22Rv1 (cell line): ENCODE data around the gene FBXL16.

ENCODE experiments used
- H3K27ac ChIP-seq: fragments of 450-650 bp; 2 replicates; pipeline ENCODE4 v1.5.1; 2017
- ZFX ChIP-seq: fragments of 450-650 bp; IDR thresholded peaks from 2 replicates; pipeline ENCODE4 v1.6.1; 2017; ENCODE audit warnings: antibody characterized with exemption, borderline replicate concordance
- TF ChIP-seq, protein P1 (sequence below): fragments of 450-650 bp; IDR thresholded peaks from 2 replicates; pipeline ENCODE4 v1.5.1; 2017; ENCODE audit warnings: mild to moderate bottlenecking

FBXL16 gene

GRCh38 chr16:654034-654433 is 51.6 kb downstream of the FBXL16 start:
- no peak for TF ChIP-seq ZFX
- TF ChIP-seq, protein P1, sequence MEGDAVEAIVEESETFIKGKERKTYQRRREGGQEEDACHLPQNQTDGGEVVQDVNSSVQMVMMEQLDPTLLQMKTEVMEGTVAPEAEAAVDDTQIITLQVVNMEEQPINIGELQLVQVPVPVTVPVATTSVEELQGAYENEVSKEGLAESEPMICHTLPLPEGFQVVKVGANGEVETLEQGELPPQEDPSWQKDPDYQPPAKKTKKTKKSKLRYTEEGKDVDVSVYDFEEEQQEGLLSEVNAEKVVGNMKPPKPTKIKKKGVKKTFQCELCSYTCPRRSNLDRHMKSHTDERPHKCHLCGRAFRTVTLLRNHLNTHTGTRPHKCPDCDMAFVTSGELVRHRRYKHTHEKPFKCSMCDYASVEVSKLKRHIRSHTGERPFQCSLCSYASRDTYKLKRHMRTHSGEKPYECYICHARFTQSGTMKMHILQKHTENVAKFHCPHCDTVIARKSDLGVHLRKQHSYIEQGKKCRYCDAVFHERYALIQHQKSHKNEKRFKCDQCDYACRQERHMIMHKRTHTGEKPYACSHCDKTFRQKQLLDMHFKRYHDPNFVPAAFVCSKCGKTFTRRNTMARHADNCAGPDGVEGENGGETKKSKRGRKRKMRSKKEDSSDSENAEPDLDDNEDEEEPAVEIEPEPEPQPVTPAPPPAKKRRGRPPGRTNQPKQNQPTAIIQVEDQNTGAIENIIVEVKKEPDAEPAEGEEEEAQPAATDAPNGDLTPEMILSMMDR: no peak
- H3K27ac ChIP-seq: no peak overlapping the region

DNA sequence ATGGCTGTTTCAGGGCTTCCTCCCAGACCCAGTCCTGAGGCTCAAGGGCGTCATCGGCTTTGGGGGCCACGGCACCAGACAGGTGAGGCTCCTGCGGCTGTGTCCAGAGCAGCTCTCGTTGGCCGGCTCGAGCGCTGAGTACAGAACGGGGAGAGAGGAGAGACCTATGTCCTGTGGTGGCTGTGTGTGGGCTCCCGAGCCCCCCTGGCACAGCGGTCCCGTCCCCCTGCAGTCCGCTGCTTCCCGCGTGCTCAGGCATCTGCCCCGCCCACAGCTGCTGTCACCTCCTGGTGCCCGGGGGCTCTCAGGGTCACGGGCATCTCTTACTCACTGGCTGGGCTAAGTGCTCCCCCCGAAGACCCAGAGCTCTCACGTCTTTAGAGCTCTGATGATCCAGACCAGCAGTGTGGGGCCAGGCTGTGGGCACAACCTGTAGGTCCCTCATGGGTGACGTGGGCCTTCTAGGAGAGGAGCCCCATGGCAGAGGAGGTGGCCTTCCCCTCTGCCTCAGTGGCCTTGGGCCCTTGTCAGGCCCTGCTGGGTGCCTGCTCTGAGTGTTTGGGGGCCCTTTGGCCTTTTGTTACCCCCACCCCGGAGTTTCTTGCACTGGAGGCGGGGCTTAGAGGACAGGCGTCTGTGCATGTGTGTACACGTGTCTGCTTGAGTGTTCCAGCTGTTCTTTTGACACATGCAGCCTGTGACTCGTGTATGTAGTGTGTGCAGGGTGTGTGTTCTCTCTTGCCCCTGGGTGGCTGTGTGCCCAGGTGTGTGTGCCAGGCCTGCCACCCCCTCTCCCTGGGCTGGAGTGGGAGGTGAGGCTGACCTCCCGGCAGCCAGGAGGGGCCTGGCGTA is 52.9 kb downstream of the FBXL16 start:
- TF ChIP-seq, protein P1: no peak
- TF ChIP-seq ZFX: no peak
- no peak overlapping the region for H3K27ac ChIP-seq

DNA sequence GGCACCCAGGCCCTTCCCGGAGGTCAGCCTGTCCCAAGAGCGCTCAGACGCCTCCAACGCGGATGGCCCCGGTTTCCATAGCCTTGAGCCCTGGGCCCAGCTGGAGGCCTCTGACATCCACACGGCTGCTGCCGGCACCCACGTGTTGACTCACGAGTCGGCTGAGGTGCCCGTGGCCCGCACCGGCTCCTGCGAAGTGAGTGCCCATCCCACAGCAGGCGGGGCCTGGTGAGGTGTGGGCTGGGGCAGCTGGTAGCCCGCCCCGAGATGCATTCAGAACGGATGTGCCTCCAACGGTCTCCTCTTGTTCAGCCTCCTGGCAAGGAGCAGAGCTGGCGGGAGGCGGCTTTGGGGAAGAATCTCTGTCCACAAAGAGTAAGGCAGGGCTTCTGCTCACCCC is 53.8 kb downstream of the FBXL16 start:
- H3K27ac ChIP-seq: no peak overlapping the region
- TF ChIP-seq, protein P1: no peak
- TF ChIP-seq ZFX: no peak

GRCh38 chr16:649631-650030 is 56.0 kb downstream of the FBXL16 start:
- no peak for TF ChIP-seq ZFX
- TF ChIP-seq, protein P1: no peak
- H3K27ac ChIP-seq: peak overlapping the region; percentile 96

- TF ChIP-seq ZFX: no peak
- TF ChIP-seq, protein P1: no peak
- peak within 1 kb of the TSS; percentile 96 for H3K27ac ChIP-seq
These were observed 56.6 kb downstream of the FBXL16 start, which contains the start of gene WDR90 for GRCh38 chr16:648781-649589. Gene WDR90 (plus strand): TSS chr16:649365. CDS start chr16:649417, 52 bp downstream.

DNA sequence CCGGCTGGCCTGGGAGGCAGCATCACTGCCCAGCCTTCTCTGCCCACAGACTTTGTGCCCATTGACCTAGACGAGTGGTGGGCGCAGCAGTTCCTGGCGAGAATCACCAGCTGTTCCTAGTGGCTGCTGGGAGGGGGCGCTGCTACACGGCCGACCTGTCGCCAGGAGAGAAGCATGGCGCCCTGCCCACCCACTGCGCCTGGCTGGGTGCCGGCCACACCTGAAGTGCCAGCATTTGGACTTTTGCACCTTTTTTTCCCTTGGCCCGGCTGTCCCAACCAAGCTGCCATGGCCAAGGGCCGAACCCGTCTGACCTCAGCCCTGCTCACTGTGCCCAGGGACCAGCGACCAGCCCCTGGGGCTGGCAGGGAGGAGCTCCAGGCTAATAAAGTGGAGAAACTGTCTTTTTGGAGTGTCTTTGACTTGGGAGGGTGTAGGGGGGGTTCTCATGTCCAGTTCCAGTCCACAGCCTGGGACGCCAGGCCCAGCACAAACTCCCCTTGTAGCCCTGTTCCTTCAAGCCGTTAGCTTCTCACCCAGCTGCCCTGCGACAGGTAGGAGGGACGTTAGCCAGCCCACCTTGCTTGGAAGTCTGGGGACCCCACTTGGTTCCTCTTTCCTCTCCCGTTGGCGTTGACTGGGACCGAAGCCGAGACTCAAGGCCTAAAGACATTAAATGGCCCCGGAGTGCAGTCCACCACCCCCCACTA is 57.4 kb downstream of the FBXL16 start:
- TF ChIP-seq, protein P1: peak; percentile 90
- TF ChIP-seq ZFX: no peak
- peak overlapping the region; percentile 96 for H3K27ac ChIP-seq
